GM21737 (cell line): ENCODE measurements around the gene ADGRG6.

Experiments
- ATAC-seq: cut with Tn5 transposase; IDR thresholded peaks from one replicate; pipeline ENCODE4 v1.9.1; 2021; ENCODE audit warnings: mild to moderate bottlenecking, moderate library complexity; ENCODE audit not compliant: unreplicated experiment

The ADGRG6 gene

DNA sequence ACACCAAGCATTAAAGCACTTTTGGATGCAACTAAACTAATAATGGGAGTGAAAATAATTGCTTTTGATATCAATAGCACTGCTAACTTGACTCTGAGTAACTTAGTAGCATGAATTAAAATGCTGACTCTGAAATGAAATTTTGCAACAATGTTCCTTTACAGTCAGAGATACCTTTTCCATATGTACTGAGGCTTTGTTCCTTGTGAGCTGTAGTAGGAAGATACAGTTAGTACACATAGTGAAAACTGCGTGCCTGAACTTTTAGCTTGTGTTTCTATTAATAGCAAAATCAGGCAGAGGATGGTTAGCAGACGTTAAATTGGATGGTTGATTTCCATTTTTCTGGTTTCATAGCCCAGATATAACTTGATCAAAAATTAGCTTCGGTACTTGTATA lies 18.6 kb downstream of the ADGRG6 start:
- no peak for ATAC-seq

DNA sequence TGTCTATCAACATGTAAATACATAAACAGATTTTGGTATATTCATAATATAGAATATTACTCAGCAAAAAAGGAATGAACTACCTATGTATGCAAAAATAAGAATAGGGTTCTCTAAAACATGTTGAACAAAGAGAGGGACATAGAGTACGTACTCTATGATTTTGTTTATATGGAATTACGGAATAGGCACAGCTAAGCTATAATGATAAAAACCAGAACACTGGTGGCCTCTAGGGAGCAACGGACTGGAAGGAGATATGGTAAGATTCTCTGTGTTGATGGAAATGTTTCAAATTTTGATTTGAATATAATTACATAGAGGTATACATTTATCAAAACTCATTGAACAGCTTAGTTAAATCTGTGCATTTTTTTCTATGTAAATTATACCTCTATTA lies 19.6 kb downstream of the ADGRG6 start:
- no peak for ATAC-seq

DNA sequence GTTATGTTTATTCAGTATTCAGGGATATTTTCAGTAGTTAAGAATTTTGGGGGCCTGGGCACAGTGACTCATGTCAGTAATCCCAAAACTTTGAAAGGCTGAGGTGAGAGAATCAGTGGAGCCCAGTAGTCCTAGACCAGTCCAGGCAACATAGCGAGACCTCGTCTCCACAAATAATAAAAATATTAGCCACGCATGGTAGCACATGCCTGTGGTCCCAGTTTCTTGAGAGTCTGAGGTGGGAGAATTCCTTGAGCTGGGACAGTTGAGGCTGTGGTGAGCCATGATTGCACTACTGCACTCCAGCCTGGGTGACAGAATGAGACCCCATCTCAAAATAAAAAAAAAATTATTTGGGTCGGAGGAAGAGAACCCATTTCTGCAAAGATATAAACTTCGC lies 20.3 kb downstream of the ADGRG6 start:
- ATAC-seq = no peak

DNA sequence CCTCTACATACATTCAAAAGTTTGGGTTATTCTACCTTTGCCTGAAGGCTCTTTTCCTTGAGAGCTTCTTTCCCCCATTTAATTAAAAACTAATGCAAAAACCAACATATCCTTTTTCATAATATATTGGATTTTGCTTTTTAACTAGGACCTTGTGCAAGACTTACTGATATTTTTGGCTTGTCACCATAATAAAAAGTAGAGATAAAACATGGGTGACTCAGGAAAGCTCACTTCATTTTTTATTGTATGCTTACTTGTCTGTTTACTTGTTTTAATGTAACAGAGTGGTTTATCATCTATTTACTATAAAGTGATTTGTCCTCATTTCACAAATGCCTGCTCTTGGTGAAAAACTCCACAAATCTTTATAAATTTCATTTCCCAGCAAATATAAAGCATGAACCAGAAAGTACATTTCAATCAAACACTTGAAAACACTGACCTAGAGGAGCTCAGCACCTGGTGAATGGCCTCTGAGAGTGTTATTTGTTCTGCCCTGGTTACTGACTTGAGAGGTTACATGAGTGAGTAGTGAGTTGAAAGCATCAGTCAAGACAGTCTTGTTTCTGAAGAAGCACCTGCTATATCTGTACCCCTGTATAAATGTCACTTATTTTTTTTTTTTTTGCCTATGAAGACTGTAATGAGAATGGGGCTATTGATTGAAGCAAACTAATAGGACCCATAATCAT lies 20.8 kb downstream of the ADGRG6 start:
- no peak for ATAC-seq

DNA sequence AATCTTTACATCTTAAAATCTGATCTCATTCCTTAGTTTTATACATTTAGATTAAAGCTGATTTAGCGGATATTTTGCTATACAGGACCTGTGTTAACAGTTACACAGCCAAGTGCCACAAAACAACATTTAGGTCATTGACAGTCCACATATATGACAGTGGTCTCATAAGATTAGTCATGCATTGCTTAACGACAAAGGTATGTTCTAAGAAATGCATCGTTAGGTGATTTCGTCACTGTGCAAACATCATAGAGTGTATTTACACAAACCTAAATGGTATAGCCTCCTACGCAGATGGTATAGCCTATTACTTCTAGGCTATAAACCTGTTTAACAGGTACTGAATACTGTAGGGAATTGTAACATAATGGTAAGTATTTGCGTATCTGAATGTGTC lies 21.6 kb downstream of the ADGRG6 start:
- no peak for ATAC-seq

GRCh38 chr6:142324111-142324510 lies 22.3 kb downstream of the ADGRG6 start:
- ATAC-seq = no peak

DNA sequence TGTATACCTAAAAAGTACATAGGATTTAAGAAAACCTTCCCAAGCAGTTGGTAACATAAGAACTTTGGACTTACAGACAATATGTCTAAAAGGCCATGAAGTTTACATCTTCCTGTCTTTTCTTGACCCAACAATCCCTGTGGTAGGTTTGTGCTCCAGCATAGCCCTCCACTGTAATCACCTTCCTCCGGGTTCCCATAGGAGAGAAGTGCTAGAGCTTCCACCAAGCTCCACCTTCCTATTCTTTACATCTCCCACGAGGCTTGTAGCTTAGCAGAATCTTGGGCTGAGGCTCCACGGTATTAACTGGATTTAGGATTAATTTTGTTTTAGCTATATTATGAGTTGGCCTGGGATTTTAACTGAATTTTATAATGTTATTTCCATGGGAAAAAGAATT lies 23.3 kb downstream of the ADGRG6 start:
- no peak for ATAC-seq

GRCh38 chr6:142326540-142326939 lies 24.7 kb downstream of the ADGRG6 start:
- no peak for ATAC-seq

DNA sequence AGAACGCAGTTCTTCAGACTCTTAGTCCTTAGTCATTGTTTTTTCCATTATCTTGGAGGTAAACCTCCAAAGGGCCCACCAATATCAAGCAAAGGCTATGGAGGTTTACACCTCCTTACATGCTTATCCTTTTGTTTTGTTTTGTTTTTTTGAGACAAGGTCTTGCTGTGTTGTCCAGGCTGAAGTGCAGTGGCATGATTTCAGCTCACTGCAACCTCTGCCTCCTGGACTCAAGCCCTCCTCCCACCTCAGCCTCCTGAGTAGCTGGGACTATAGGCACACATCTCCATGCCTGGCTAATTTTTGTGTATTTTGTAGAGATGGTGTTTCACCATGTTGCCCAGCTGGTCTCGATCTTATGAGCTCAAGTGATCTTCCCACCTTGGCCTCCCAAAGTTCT lies 26.3 kb downstream of the ADGRG6 start:
- no peak for ATAC-seq

DNA sequence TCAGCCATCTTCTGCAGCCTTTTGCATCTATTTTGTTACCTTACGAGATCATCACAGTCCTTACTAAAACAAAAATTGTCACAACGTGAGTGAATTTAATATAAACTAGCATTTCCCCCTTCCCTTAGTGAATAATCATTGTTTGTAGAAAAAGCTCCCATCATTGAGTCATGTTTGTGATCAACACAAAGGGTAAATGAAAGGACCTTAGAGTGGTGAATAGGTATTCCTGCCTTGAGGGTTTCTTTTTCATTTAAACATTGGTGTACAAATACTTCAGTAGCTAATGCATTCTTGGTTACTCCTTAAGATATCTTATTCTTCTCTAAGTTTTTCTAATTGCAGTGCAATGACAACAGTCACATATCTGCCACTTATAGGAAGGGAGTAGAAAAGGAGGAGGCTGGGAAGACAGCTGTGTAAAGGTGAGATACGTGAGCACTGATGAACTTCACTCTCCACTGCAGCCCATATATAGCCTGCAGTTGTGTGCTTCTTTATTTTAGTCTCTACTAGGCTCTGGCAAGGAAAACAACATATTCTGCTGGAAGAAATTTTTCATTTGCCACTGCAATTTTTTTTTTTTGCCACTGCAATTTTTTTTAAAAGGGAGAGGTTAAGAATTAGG lies 27.8 kb downstream of the ADGRG6 start:
- no peak for ATAC-seq

DNA sequence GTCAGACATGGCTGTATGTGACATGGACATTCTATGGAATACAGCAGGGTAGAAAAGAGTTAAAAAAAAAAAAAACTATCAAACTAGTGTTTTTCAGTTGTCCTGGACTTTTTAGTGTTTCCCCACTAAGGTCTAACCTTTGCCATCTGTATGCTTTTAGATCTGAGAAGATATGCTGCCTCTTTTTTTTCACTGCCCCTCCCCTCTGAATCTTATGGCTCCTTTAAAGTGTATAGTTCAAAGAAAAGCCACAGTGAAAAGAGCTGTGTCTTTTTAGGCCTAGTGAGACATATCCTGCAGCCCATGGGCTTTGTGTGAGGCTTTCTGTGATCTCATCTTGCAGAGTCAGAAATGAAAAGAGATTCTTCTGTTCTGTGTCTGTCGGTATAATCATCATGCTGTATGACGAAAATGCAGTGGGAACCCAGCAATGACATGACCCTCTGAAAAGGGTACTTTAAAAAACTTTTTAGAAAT lies 29.3 kb downstream of the ADGRG6 start:
- no peak for ATAC-seq

- ATAC-seq = no peak
Measured at GRCh38 chr6:142331601-142332000, 29.8 kb downstream of the ADGRG6 start.

DNA sequence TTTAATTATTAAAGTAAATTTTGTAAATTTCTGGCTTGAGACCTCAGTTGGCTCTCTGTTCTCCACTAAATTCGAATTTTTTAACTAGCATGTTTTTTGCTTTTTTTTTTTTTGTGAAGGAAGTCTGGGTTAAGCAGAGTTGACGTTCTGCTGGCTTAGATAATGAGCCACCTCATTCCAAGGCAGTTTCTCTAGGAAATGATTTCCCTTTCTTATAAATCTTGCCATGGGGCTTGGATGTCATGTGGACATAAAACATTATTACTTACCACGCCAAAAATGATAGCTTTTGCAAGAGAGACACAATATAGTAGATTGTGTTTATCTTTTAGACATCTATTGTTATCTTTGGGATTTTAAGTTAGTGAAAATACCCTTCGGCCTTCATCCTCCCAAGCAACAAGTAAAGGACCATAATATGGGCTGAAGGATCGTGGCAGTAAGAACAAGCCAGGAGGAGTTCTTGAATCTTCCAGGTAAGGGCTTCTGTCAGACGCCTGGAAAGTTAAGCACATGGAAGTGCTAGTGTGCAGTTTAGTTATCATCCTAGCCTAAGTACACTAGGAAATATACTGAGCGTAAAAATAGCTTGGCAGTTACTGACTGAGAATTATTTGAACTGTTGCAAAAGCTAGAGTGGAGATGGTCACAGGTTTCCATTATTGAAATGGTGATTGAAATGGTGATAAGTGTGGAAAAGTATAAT lies 30.7 kb downstream of the ADGRG6 start:
- no peak for ATAC-seq

GRCh38 chr6:142333431-142333830 lies 31.6 kb downstream of the ADGRG6 start:
- ATAC-seq = no peak

DNA sequence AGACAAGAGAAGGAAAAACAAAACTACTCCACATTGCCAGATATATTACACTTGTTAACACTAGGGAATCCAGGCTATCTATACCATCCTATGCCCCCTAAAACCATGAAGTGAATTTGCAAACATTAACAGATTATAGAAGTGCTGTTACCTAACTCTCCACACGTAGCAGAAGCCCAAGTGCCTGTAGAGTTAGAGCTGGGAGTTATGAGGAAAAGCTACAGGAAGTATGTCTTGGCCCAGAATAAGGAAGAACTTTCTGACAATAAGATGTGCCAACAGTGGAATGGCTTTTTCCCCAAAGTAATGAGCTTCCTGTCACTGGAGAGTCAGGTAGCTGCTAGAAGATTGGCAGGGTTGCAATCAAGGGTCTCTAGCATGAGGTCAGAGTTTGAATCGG lies 32.5 kb downstream of the ADGRG6 start:
- ATAC-seq = no peak

DNA sequence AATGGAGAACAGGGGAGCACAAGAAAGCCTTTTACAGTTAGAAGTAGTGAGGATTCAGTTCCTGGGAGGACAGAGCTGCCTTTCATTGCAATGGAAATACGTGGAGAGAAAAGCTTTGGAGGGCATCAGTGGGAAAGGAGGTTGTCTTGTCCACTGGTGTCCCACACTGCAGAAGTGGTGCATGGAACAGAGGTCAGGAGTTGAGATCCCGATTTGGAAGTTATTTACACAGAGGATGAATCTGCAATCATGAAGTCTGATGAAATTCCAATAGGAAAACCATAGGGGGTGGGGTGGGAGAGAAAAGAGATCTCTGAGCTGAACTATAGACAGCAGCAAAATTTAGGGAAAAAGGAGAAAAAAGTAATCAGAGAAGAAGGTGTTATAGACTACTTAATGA lies 33.6 kb downstream of the ADGRG6 start:
- no peak for ATAC-seq

DNA sequence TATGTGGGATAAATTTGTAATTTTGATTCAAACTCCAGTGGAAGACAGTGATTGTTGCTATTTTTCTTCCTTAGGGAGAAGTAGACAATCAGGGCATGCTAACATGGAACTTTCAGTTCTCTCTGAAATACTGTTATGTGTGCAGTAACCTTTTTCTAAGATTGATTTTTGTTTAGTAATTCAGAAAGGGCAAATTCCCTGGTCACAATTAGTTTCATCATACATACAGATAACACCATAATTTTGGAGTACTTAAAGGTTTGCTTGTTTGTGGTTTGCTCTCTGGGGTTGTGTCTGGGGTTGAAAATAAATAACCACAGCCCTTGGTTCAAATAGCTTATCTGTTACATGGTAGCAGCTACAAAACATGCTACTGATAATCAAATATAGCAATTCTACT lies 34.4 kb downstream of the ADGRG6 start:
- ATAC-seq = no peak

- ATAC-seq = no peak
Measured at GRCh38 chr6:142336787-142337186, 35.0 kb downstream of the ADGRG6 start.

DNA sequence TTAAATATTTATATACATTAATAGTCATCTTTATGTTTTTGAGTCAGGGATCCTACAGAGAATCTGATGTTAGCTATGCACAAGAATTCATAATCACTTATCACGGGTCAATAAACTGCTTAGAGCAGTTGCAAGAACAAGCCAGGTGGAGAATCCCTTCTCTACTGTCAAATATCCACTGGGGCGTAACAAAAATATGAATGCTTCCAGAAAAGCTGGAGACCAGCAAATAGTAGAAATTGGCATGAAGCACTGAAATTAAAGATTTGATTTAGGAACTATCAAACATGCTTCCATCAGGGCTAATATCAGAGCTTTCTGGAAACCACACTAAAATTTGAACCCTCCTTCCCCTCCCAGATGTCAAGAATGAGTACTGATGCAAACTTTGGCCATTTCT lies 37.3 kb downstream of the ADGRG6 start:
- ATAC-seq = no peak

DNA sequence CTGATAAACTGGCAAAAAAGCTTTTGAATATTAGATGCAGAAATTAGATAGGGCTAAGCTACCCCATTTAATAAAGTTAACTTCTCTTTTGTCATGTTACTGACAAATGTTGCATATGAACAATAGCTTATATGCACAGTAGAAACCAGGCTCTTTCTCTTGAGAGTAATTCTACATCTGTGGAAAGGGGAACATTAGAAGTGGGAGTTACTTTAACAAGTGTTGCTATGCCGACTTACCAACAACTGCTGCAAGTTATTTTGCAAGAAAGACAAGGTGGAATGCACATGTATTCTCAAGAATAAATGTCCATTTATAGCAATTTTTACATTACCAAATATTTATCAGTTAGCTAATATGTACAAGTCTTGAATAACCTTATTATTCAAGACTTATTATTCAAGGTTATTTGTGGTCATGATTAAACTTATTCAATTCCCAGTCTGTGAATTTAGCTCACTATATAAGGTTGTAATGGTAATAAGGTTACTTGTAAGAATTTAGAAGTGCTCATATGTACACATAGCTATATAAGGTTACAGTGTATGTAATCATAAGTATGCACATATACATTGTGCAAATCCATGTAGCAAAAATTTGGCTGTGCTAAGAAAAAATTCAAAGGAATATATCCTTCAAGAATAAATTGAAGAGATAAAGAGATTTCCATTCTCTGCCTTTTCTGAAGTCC lies 38.3 kb downstream of the ADGRG6 start:
- no peak for ATAC-seq

- no peak for ATAC-seq
Measured at GRCh38 chr6:142341855-142342330, 40.1 kb downstream of the ADGRG6 start.
